HG03064 (cell line): ENCODE measurements around the gene SLC35F2.
"Not testable (repeated sequence)": the region's sequence is repeated elsewhere in the genome, so short reads cannot be mapped to it uniquely, and the experiment has no call there.

Experiments
- ATAC-seq: cut with Tn5 transposase; IDR thresholded peaks from one replicate; pipeline ENCODE4 v1.9.1; 2021; ENCODE audit warnings: low read depth; ENCODE audit not compliant: unreplicated experiment

The SLC35F2 gene

DNA sequence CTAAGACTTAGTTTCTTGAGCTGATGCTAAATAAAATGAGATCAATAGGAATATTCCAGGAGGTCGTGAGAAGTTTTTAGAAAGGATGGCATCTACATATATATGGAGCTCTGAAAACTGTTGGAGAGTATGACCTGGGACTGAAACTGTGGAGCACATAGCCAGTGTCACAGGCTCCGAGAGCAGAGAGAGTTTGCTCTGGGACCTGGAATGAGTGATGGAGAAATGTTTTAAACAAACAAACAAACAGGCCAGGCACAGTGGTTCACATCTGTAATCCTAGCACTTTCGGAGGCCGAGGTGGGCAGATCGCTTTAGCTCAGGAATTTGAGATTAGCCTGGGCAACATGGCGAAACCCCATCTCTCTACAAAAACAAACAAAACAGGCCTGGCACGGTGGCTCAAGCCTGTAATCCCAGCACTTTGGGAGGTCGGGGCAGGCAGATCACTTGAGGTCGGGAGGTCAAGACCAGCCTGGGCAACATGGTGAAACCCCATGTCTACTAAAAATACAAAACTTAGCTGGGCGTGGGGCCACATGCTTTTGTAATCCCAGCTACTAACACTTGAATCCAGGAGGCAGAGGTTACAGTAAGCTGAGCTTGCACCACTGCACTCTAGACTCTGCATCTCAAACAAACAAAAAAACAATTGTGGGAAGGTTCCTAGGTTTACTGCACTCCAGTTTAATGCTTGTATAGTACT is 67.1 kb downstream of the SLC35F2 start:
- no peak for ATAC-seq

DNA sequence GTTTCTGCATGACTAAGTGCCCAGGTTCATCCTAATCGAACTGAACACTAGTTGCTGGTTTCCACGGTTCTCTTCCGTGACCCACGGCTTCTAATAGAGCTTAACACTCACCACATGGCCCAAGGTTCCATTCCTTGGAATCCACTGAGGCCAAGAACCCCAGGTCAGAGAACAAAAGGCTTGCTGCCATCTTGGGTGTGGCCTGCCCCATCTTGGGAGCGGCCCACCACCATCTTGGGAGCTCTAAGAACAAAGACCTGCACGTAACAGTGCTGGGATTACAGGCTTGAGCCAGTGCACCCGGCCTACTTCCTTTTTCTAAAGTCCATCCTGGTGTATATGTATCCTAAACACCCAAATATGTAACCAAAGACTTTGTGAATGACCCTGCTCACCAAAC is 68.8 kb downstream of the SLC35F2 start:
- ATAC-seq: no peak

DNA sequence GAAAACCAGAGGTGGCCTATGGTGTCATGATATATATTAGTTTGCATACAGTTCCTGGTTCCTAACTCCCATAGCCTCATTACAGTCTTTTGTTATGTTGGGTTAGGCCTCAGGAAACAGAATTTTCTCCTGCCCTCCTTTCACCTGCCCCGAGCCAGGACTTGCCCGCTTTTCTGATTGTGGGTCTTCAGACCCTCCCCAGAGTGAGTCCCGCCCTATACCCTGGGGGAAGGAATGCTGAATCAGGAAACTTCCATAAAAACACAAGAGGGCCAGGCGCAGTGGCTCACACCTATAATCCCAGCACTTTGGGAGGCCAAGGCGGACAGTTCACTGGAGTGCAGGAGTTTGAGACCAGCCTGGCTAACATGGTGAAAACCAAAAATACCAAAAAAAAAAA is 70.9 kb downstream of the SLC35F2 start:
- ATAC-seq: no peak

DNA sequence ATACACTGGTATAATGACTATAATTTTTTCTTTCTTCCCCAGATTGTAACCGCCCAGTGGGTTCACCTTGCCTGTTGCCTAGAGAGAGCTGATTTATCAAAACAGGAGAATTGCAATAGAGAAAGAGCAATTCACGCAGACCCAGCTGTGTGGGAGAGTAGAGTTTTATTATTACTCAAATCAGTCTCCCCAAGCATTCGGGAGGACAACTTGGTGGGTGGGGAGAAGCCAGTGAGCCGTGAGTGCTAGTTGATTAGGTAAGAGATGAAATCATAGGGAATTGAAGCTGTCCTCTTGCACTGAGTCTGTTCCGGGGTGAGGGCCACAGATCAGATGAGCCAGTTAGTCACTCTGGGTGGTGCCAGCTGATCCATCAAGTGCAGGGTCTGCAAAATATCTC is 73.2 kb downstream of the SLC35F2 start:
- no peak for ATAC-seq

DNA sequence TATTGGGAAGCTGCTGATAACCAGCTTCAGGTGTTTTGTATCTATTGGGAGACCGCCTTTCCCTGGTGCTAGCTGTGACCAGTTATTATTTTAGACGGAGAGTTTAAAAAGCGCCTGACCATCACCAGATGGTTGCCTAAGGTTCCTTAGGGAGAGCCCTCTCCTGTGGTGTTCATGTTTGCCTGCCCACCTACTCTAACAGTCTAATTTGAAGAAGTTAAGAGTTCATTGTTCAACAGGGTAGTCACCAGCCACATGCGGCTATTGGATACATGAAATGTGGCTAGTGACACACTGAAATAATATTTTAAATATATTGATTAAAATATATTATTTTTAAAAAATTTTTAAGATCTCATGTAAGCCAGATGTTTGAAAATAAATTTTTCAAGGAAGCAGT is 75.5 kb downstream of the SLC35F2 start:
- no peak for ATAC-seq

DNA sequence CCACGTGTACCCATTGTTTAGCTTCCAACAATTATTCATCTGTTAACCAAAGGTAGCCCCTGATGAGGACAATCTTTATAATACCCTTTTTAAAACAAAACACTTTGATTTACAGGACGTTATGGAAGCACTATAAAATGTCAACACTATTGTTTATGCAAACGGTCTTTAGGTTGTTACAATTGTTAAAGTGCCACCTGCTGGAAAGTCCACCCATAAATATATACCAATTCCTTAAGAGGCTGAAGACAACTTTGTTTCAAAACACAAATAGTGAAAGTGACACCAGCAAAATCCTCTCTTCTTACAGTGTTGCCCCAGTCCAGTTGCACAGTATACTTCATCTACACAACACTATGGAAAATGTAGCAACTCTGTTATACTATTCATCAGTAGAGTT is 77.8 kb downstream of the SLC35F2 start:
- no peak for ATAC-seq

DNA sequence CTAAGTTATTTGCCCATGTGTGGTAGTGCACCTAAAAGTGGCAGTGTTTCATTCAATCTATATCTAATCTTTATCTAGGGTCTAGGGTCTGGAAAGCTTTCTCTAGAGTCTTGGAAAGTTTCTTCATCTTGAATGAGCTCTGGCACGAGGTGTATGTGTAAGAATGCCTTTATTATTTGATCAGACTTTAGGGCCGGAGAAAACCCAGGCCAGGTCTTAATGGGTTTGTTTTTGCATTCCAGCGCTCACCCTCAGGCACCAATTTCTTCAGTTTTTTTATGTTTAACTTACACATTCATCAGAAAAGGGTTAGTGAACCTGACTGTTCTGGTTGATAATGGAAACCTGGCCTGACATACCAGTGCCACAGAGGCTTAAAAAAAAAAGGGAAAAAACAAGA is 78.5 kb downstream of the SLC35F2 start:
- ATAC-seq: no peak

DNA sequence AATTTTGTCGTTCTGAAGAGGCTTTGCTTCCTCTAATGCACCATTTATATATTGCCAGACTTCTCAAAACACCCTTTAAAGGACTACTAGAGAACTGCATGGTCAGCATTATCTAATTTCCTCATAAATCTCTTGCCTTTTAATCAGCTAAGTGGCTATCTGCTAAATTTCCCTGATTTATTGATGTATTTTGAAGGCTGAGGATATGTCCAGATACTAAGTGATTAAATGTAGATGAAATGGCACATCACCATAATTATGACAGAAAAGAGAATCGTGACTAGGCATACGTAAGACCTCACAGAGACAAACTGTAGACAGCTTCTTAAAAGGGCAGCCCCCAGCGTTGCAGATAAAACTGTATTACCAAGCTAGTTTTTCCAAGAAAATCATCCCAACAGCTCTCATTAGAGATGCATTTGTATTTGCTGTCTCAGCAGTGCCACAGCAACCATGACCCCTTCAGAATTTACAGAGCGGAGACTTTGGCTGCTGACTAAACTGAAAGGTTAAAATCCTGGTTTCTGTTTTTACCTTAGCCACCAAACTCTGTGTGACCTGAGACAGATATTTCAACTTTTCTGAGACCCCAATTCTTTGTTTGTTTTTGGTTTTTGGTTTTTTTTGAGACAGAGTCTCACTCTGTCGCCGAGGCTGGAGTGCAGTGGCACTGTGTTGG is 79.6 kb downstream of the SLC35F2 start:
- no peak for ATAC-seq

DNA sequence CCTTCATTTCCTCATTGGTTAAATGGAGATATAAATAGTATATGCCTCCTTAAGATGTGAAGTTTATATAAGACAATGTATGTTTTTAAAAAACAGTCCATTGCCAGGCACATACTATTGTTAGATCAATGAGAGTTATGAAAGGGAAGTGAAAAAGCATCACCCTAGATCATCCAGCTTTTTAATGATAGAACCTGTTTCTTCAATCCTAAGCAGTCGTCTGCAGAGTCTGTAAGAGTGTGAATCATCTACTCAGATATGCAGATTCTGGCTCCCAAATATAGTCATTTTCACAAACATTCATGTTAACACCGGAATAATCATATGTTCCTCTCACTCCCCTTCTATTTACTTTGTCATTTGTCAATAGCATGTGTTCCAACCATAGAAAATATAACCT is 81.5 kb downstream of the SLC35F2 start:
- no peak for ATAC-seq

DNA sequence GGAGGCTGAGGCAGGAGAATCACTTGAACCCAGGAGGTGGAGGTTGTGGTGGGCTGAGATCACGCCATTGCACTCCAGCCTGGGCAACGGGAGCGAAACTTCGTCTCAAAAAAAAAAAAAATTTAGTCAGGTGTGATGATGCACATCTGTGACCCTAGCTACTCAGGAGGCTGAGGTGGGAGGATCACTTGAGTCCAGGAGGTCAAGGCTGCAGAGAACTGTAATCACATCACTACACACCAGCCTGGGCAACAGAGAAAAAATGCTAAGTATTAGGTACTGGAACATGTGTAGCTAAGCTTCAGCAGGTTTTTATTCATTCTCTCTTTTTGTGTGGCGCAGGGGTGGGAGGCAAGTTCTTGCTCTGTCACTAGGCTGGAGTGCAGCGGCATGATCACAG is 82.5 kb downstream of the SLC35F2 start:
- no peak for ATAC-seq

DNA sequence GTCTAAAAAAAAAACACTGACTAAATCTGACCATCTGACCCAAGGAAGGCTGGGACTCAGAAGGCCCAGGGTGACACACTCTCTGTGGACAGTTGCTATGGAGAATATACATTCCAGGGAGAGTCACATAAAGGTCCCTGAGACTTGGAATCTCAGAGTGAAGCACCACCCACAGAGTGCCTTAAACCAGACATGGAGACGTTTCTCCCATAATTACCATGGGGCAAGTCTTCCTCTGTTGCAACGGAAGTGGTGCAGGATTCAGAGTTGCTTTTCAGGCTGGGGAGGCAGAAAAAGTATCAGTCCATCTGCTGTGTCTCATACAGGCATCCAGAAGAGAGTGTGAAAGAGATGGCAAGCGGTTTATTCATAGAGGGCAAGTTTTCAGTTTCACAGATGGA is 88.0 kb downstream of the SLC35F2 start:
- ATAC-seq: no peak

DNA sequence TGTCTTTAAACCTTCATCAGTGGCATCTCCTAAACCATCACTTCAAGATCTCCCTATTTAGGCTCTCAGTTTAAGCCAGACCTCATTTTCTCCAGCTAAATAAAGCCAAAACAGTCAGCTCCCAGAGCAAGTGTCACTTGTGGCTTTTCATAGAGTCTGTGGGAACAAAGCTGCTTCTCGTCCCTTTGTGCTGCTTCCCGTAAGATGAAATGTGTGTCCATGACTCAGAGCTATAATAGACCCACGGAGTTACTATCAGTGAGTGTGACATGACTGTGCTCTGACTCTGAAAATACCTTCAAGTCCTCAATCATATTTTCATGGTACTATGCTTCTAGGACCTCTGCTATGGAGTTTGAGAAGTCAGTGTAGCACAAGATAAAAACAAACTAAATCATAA is 89.4 kb downstream of the SLC35F2 start:
- no peak for ATAC-seq

DNA sequence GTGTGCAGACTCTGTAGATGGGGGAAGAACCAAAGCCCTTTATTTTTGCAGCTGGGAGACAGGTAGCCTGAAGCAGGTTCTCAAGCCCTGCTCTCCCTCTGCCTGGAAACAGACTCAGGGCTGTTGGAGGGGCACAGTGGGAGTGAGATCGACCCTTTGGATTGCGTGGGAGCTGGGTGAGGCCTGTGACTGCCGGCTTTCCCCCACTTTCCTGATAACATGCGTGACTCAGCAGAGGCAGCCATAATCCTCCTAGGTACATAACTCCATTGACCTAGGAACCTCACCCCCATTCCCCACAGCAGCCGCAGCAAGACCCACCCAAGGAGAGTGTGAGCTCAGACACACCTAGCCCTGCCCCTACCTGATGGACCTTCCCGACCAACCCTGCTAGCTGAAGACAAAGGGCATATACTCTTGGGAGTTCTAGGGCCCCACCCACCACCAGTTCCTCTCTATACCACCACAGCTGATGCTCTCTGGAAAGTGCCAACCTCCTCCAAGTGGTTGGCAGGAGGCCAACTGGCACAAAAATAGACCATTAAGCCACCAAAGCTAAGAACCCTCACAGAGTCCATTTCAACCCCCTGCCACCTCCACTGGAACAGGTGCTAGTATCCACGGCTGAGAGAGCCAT is 99.8 kb downstream of the SLC35F2 start:
- not testable (repeated sequence) for ATAC-seq

DNA sequence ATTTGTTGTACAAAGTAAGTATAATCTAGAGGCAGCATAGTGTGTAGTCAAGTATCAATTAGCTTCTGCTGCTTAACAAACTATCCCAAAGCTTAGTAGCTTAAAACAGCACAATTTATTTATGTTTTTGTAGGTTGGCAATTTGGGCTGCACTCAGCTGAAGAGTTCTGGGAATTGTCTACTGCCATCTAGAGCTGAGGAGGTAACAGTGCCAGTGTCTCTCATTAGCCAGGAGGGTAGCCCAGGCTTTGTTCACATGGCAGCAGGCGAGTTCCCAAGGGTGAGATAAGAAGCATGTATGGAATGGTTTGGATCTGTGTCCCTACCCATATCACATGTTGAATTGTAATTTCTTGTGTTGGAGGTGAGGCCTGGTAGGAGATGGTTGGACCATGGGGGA is 100.9 kb downstream of the SLC35F2 start:
- no peak for ATAC-seq

DNA sequence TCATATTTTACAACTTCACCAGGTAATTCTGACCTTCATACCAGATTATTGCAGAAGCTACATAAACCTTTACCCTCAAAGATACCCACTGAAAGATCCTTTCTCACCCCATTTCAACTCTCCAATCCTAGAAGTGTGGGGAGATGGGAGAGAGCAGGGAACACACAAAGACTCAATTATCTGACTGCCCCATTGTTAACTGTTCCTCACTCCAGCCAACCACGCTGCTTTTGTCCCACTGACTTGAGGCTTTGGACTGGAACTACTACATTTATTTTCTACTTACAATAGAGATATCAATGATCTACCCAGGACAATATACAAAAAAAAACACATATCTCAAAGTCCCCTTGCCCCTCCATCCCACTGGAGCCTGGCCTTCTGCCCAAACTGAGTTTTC is 102.0 kb downstream of the SLC35F2 start:
- ATAC-seq: no peak

DNA sequence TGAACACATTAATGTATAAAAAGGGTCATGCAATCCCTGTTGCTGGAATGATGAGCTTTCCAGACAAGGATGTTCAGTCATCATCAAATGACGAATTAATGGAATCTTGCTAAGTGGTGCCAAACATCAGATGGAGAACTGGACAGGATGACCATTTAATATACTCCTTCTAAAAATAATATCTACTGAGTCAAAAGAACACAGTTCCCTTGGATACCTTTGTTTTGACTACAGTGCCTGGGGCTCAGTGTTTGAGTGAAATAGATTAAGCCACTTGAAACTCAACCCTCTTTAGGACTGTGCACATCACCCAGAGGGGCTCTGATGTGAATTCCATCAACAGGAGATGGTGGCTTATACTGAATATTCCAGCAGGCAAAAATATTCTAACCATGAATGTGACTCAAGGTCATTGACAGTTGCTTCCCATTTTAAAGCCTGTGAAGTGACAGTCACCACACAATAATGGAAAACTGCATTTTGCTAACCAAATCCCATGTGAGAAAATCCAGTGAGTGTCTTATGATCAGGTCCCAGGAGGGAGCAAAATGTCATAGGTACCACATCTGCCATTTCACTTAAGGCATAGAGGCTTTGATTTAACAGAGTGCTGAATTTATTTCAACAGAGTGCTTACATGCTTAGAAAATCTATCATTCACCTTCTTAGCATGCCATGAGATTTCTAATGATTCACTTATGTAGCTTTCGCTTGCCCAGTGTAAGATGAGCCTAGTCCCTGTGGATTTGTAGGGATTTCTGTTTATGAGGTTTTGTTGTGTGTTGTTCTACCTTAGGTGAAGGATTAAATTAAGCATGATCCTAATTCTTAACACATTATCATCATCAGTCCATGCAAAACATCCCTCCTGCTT is 105.4 kb downstream of the SLC35F2 start:
- no peak for ATAC-seq

DNA sequence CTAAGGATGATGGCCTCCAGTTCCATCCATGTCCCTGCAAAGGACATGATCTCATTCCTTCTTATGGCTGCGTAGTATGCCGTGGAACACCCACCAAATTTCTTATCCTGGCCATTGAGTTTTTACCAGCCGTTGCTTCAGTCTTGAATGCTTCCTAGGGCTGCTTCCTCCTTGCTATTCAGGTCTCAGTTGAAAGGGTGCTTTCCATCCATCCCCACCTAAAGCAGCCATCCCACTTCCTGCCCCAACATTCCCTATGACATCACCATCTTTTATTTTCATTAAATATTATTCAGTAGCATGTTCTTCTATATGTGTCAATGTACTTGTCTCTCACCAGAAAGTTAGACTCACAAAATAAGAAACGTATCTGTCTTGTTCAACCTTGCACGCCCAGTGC is 106.1 kb downstream of the SLC35F2 start:
- ATAC-seq: no peak

DNA sequence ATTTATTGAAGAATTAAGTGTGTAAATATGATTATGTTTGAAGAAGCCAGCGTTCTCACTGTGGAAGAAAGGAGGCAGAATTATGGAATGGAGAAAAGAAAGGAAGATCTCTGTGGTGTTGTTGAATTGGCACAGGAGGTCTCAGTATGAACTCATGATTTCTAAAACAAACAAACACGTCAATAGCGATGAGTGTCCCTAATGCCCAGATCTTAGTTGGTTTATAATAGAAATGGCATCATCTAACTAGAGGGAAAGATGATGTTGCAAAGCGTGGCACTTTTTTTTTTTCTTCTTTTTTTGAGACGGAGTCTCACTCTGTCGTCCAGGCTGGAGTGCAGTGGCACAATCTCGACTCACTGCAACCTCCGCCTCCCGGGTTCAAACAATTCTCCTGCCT is 107.5 kb downstream of the SLC35F2 start:
- ATAC-seq: no peak

DNA sequence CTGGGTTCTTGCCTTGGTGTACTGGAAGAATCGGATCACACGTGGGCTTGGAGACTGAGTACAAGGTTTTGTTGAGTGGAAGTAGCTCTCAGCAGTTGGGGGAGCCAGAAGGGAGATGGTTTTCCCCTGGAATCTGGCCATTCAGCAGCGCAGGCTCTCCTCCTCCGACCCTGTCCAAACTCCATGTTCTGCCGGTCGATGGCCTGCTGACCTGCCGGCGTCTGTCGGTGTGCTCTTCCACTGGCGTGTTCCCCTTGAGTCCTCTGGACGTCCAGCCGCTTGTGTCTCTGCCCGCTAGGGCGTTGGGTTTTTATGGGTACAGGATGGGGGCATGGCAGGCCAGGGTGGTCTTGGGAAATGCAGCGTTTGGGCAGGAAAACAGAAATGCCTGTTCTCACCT is 108.3 kb downstream of the SLC35F2 start:
- ATAC-seq: no peak

DNA sequence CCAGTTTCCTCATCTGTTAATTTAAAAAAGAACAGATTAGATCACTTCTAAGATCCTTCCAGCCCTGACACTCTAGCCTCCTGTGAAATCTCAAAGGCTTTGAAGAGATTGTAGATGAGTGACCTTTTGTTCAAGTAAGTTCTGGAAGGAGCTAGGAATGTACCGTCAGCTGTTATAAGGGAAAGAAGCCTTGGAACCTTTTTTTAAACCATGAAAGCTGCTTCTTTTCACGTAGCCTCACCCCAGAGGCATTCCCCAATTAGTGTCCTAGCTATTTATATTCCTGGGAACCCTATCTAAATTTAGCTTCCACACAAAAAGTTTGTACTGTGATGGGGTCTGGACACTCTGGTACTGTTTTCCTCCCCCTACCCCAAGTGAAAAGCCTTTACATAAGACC is 111.0 kb downstream of the SLC35F2 start:
- ATAC-seq: no peak

DNA sequence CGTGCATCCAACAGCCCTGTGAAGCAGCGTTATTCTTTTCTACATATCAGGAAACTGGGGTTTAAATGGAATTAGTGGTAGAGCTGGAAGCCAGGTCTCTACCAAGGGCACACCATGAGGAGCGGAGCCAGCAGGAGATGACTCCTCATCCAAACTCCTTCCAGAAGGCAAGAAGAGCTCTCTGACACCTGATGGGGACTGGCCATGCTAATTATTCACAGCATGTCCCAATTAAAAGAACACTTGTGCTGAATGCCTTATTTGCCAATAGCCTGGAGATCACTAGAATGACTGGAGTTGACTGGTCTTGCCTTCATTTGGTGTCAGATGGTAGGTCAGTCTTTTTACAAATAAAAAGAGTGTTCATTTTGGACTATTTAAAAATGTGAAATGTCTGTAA is 113.9 kb downstream of the SLC35F2 start:
- ATAC-seq: no peak
